Cortex of kidney (tissue), 1 donor: ENCODE results near the gene ST6GALNAC3.

Experiments
- DNase-seq: peaks from one replicate; lab custom pipeline; 2025; lab: John Stamatoyannopoulos, UW

Gene ST6GALNAC3

GRCh38 chr1:76503736-76504135 is 429.2 kb downstream of the ST6GALNAC3 start:
- DNase-seq = no peak

- DNase-seq = no peak
These were observed 432.8 kb downstream of the ST6GALNAC3 start for GRCh38 chr1:76507376-76507775.

DNA sequence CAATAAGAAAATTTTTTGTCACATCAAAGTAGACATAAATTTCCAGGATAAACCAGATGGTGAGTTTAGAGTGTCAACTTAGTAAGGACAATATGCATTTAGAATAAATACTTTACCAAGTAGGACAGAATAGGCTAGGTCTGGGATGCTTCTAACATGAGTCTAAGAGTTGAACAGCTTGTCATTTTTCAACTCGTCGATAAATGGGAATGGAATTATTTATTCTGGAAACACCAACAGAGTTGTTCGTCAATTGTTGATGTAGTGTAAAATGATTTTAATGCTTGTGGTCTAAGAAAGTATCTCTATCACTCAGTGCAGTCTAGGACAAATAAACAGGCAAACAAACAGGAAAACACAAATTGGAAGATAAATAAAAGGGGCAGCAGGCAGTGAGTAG is 434.3 kb downstream of the ST6GALNAC3 start:
- no peak for DNase-seq

GRCh38 chr1:76510672-76511557 is 436.4 kb downstream of the ST6GALNAC3 start:
- no peak for DNase-seq

DNA sequence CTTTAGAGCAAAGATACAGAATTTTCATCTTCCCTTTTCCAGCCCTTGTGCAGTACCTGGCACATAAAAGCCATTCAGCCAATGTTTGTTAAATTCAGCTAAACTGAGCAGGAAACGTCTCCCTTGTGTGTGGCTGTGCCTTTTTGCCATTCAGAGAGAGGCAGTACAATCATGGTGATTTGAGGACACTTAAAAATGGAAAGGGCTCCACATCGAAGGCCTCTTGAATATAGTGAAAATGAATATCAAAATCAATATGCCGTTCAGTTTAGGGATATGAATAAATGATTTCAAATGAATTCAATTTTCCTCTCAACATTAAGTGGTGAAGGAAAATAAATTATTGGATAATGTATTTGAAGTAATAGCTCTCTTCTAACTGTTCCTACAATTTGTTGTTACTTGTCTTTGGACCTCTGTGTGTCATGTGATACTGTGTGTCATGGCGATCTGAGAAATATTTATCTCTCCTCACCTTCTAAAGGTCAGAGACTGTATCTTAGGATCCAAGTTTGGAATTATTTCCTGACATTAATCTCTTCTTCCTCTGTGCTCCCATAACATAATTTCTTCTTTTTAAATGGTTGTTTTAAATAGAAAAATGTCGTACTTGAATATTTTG is 437.1 kb downstream of the ST6GALNAC3 start:
- no peak for DNase-seq

GRCh38 chr1:76530953-76531352 is 456.4 kb downstream of the ST6GALNAC3 start:
- no peak for DNase-seq

GRCh38 chr1:76541618-76542017 is 467.1 kb downstream of the ST6GALNAC3 start:
- no peak for DNase-seq

DNA sequence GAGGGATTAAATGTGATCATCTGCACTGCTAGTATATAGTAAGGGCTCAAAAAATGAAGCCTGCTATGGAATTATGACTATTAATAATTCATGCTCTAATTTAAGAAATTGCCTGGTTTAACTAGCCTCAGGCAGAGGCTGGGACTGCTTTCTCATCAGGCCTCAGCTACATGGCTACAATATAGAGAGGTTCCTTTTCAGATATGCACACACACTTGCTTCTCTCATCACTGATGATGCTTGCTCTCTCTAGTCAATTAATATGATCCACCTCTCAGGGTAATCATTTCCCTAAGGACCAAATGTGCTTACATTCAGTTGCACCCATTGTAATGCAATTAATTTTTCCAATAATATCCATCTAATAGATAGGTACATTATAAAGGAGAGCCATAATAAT is 467.8 kb downstream of the ST6GALNAC3 start:
- no peak for DNase-seq

DNA sequence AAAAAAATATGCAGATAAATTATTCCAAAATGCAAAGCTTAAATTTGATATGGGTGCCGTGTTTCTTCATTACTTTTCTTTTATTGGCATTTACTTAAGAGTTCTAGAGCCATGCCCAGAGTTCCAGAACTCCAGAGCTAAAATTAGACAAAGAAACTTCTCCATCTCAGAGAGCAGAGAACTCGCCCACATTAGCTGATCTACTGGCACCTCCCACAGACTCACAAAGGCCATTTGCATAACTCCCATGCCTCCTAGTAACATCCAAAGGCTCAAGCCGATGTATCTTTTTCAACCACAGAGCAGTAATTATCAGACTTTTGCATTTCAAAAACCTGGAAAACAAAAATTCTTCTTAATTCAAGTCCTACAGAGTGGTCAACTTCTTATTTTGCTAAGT is 468.9 kb downstream of the ST6GALNAC3 start:
- no peak for DNase-seq

DNA sequence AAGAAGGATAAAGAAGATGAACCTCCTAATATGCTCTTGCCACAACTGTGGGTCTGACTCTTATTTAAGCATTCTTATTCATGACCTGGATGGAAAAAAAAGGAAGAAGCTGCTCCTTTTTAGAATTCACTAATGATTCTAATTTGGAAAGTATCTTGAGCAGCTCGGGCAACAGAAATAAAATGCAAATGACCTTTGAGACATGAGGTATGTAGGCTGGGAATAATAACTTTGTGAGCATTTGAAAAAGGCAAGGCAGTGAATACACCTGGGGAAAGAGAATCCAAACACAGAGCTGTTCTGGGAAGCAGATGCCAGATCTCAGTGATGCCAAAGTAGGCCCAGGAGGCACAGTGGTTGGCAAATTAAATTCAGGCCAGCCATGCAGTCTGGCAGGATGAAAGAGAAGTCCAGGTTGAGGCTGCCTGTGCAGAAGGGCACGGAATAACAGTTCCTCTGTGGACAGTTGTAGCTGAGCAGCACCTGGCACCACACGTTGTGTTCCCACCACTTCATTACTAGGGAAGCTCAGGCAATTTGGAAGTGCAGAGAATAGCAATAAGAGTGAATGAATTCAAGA is 471.9 kb downstream of the ST6GALNAC3 start:
- DNase-seq = no peak

DNA sequence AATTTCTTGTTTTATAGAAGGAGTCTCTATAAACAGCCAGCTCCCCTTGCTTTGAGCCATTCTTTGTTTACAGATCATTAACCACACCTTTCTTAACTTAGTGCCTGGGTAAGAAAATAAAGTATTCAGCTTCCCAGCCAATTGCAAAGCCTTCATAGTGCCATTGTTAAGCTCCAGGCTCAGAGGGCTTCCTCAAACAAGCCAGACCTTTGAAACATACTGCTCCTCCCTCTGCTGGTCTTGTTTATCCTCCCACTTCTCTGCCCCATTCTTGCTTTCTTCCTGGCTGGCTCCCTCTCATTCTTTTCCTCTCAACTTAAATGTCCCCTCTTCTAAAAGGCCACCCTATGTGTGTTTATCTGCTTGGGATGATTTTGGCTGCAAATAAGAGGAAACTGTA is 473.4 kb downstream of the ST6GALNAC3 start:
- DNase-seq = no peak

- DNase-seq = no peak
These were observed 474.1 kb downstream of the ST6GALNAC3 start for GRCh38 chr1:76548513-76549100.

DNA sequence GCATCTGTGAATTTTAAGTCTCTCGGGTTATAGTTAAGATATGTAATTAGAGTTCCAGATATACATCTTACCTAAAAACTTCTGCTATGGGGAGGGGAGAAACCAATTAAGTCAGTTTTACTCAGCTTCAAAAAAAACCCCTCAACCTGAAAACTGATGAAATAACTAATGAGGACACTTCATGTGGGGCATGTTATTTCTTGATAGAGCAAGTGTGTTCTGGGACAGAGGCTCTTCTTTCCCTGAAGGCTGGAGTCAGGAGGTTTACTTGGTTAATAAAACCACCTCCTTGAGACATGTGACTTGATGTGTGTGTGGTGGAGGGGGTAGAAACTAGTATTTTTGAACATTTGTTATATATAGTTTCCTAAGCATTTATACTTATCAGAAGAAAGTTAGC is 479.7 kb downstream of the ST6GALNAC3 start:
- DNase-seq = no peak

DNA sequence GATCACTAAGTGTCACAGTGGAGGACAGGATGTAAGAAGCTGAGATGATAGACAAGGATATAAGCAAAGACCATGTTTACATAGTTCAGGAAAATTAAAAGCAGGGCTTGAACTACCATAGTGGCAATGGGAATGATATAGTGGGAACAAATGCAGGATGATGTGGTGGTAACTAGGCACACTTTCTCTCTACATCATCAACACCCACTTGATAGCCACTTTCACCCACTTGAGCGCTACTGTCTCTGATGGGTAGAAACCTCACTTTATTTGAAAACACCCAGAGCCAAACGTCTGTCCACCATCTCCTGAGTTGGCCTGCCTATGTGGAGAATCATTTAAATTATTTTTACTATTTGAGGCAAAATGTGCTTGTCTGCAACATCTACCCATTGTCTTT is 487.7 kb downstream of the ST6GALNAC3 start:
- DNase-seq = no peak

GRCh38 chr1:76568573-76569238 is 494.2 kb downstream of the ST6GALNAC3 start:
- DNase-seq = no peak

- DNase-seq = no peak
These were observed 496.7 kb downstream of the ST6GALNAC3 start for GRCh38 chr1:76571248-76571647.

DNA sequence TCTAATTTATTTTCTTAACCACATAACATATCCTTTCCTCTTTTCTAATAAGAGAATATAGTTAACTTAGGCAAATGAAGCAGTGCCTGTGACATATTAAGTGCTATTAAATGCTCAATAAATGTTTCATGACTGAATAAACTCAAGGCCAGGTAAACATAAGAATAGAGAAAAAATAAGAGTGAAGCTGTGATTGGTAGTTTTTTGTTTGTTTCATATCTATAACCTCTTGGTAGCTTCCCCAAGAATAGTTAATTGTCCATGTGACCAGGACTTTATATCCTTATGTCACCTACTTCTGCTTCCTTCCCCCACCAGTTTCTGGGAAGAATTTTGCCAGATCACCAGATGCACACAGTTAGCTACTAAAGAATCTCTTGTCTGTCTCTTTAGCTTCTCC is 497.7 kb downstream of the ST6GALNAC3 start:
- DNase-seq = no peak

DNA sequence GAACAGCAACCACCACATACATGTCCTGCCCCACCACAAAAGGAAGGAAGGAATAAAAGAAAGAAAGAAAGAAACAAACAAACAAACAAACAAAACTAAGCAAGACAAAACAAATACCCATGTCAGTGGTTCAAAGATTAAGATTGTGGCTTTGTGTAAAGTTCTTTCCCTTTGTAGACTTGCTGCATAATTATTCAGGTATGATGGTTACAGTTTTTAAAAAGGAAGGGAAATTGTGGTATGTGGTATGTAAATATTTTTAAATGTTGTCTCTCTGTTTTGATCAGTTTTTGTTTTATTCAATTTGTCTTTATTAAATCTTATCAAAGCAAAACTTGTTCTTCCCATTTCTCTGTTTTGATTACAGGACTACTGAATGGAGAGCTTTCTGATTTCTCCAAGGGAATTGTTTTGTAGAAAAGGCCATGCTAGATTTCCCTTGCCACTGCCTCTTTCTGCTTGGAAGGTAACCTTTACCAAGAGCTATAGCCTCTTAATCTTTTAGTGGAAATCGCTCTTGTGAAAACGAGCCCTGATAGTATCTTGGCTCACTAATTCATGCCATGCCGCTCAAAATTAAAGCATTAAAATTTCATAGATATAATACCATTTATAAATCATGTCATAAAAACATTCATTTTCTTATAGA is 502.5 kb downstream of the ST6GALNAC3 start:
- DNase-seq = no peak

- no peak for DNase-seq
These were observed 503.1 kb downstream of the ST6GALNAC3 start for GRCh38 chr1:76577525-76578185.

DNA sequence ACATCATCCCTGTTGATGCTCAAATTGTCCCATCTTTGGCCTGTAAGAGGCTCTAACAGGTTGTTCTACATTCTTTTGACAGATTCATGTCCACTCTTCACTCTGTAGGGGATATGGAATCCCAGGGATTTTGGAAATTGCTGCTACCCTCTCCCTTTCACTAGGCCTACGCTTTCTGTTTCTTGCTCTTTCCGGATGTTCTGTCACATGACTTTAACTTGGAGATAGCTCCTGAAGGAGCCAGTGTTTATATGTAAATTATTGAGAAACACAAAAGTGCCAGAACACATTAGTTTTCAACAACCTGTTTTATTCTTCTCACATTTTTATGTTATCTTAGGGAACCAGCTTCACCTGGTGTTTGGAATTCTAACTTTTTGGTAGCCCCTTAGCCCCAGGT is 505.7 kb downstream of the ST6GALNAC3 start:
- no peak for DNase-seq

DNA sequence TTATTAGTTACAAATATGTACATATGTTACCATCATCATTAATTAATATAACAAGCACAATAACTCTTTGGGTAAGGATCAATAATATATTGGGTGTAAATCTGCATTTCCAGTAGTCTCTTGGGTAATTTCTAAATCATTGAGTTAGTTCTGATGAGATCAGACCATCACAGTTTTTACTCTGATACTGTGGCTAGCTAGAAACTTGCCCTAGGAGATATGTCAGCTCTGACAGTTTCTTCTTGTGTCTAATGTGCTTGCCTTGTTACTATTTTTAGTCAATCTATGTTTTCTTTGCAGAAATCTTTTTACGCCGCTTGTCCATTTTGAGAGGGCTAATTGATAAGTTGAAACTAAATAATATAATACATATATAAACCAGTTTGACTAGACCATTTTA is 507.2 kb downstream of the ST6GALNAC3 start:
- DNase-seq = no peak
